Endometrial microvascular endothelial cells (primary cell): ENCODE data around the gene ASB11. TPM values are rescaled to one million over a fixed set of nuclear protein-coding genes. Genes with fewer than 3 reads are reported as not detected.

Source experiments
- in situ Hi-C: cut with HindIII; loops from 2 replicates; pipeline ENCODE4 v1.10.0; 2017; ENCODE audit warnings: low sequenced_read_pairs, low pct_unique_long_range_greater_than_20kb; ENCODE audit errors: inconsistent ontology term
- total RNA-seq: library from RNA; depleted of rRNA; stranded (reverse); fragments of >200 nt; gene quantifications from one replicate; pipeline ENCODE4 v1.2.3, GENCODE V29; 2015; ENCODE audit errors: inconsistent ontology term

The ASB11 gene
- not detected for total RNA-seq

DNA sequence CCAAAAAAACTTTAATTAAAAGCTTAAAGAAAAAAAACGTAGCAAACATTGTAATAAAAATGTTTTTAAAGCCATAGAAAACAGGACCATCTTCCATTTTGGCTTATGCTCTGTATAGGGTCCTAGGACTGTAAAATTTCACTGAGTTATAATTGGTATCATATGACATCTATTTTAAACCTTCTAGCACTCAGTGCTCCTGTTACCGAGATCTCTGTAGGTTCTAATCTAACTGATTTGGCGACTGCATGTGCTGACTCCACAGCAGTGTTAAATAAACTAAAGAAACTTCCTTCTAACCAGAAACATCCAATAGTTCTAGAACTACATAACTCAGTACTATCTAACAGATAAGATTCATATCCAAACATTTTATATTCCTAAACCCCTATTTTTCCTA is at the start of gene ASB11:
ASB11 (minus strand) TSS at position 132 of the 400 bp plus-strand sequence; CDS start at position 97, 35 bp downstream.
- in situ Hi-C loops = no loop called here

DNA sequence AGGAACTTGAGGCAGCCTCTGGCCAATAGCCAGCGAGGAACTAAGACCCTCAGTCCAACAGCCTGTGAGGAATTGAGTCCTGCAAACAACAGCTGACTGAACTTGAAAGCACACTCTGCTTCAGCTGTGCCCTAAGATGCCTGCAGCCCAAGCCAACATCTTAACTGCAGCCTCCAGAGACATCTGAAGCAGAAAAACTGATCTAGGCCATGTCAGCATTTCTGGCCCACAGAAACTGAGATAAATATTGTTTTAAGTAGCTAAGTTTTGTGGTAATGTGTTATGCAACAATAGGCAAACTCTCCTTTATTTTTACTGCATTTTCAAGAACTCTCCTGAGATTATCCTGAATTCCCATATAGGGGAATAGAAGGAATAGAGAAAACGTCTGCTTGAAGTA is 44.3 kb upstream of the ASB11 start:
- in situ Hi-C loops = no loop called here

GRCh38 chrX:15358533-15358932 is 43.1 kb upstream of the ASB11 start:
- in situ Hi-C loops = no loop called here

DNA sequence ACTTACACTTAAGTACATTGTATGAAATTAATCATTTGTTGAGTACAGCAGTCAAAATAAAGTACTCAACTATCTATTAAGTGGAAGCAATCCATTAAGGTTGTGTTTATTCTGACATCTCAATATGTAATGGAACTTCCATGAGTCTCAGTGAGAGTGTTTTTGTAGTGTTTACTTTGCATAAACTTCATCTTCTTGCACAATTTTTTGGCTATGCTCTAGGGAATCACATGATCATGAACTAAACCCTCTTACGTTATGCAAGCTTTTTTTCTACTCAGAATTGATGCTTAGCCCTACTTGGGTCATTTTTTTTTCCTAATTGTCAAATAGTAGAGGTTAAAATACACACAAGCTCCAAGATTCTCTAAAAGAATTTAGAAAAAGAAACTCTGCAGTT is 41.0 kb upstream of the ASB11 start:
- in situ Hi-C loops = no loop called here

DNA sequence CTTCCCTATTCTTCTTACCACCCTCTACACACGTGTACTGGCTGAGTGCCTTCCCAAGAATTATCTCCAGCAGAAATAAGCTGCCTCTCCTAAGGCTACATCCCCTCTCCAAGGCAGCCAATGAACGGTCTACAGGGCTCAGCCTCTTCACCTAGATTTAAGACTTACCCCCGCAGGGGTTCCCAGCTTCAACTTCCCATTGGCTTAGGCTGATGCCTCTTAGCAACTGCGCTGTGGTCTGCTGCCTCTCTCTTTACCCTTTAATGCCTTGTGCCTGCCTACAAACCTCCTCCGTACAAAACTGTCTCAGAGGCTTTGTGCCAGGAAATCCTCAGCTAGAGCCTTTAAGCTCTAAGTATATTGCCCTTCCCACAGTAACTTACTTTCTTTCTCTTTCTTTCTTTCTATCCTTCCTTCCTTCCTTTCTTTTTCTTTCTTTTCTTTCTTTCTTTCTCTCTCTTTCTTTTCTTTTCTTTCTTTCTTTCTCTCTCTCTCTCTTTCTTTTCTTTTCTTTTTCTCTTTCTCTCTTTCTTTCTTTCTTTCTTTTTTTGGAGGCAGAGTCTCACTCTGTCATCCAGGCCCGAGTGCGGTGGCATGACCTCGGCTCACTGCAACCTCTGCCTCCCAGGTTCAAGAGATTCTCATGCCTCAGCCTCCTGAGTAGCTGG is 35.0 kb upstream of the ASB11 start:
- in situ Hi-C loops = no loop called here

DNA sequence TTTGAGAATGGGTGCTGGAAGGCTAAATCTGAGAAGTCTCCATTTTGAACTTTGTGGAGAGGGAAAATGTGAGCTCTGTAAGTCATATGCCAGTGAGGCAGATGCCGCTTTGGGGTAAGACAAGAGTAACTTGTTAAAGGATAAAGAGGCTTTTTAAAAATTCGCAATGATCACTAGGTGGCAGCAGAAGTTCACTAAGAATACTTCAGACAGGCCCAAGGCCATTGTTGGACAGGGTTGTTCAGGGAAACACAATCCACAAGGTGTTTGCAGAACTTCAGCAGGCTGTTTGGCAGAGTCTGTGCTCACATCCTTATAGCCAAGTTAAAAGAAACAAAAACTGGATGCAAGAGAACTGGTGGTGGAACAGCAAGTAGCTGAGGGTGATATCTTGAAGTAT is 33.6 kb upstream of the ASB11 start:
- in situ Hi-C loops = no loop called here

- in situ Hi-C loops = no loop called here
These were observed 30.5 kb upstream of the ASB11 start for GRCh38 chrX:15345976-15346375.

DNA sequence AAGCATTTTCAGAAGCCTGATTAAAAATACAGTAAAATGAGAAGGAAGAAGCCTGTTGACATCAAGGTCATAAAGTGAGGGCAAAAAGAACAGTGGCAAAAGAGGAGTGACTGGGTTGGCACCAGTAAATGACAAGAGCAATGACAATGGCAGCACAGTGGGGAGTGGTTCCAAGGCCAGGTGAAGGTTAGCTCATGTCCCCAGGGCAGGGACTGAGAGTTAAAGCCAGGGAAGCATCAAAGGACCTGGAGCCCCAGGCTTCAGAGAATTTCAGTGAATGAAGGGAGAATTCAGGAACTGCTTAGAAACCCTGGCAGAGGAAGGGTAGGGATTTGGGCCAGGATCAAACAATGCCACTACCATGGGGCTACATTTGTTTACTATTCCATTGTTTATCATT is 28.7 kb upstream of the ASB11 start:
- in situ Hi-C loops = no loop called here

DNA sequence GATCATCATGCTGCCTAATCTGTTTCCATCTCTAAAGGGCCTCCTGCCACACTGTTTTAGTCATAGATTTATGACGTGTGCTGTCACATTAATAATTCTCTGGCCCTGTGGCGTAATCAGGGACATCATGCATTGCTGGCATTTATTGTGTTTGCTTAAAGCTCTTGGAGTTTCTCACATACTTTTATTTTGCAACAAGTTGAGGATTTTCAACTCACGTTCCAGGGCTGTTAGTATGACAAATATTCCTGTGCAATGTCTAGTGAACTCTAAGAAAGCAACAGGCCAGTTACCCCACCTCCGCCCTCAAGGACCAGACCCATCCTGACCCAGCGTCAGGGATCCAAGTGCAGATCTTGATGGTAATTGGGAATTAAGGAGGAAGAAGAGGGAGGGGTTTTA is 27.6 kb upstream of the ASB11 start:
- in situ Hi-C loops = no loop called here

DNA sequence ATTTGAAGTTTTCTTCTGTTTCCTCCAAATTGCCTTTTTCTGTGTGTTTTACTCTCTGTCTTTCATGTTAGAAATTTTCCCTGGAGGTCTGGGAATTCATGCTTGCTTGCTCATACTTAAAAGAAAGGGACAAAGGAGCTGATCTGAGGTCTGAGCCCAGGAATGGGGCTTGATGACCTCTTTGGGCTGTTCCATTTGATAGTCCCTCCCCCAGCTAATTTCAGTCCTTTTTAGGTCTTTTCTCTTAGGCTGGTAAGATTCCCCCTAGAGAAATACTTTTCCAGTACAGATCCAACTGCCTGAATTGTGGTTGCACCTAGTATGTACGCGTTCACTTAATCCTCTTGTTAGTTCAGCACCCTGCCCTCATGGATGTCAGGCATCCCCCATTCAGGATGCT is 25.4 kb upstream of the ASB11 start:
- in situ Hi-C loops = no loop called here

DNA sequence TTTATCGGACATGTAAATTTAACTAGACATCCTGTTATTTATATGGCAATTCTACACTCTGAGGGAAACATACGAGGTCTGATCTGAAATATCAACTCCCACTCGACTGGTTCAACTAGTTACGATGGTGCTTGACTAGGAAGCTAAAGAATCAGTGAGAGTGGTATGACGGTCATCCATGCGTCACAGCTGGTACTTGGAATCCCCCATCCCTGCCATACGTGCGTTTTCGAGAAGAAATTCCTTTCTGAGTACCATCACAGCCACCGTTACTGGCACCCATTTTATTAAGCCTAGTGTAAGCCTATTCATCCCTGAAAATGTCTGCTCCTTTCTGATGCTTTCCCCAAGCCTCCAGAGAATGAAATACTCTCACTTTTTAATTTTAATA is 20.6 kb upstream of the ASB11 start:
- in situ Hi-C loops = no loop called here

DNA sequence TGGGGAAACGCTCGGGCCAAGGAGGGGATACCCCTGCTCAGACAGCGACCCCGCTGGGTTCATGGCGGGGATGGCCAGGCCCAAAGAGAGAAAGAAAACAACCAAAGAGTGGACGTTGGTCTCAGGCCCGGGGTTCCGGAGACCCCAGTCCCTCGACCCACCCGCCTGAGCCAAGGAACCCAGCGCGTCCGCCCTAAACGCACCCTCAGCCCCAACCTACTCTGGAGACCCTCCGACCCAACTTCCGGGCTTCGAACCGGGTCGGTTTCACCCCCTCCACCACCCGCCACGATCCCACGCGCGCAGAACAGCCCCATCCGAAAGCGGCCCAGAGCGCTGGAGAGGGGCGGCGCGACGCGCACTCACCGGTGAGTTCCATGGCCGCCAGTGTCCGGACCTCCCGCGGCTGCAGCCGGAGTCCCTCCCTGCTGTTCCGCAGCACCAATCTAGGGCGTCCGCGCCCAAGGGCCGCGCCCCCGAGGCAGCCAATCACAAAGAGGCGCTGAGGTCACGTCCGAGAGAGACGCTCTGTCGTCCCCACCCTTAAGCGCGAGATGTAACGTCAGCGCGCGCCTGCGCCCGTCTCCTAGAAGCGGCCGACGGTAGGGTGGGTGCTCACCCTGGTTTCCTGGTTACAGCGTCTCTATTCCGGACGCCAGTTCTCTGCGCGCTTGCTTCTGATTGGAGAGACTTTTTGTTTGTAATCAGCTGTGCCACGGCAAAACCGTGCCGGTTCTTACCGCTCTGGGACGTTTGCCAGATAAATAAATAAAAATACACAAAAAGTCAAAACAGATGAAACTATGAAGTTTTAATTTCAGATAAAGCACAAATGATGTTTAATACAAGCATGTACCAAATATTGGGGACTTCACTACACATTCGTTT is 19.9 kb upstream of the ASB11 start, which contains the start of gene PIGA:
PIGA (minus strand) TSS at position 389 of the 888 bp plus-strand sequence. CDS start 3,593 bp downstream, outside the sequence.
- in situ Hi-C loops = no loop called here

- in situ Hi-C loops = no loop called here
These were observed 19.1 kb upstream of the ASB11 start for GRCh38 chrX:15334561-15334960.

- in situ Hi-C loops = no loop called here
These were observed 13.4 kb upstream of the ASB11 start for GRCh38 chrX:15328821-15329220.

DNA sequence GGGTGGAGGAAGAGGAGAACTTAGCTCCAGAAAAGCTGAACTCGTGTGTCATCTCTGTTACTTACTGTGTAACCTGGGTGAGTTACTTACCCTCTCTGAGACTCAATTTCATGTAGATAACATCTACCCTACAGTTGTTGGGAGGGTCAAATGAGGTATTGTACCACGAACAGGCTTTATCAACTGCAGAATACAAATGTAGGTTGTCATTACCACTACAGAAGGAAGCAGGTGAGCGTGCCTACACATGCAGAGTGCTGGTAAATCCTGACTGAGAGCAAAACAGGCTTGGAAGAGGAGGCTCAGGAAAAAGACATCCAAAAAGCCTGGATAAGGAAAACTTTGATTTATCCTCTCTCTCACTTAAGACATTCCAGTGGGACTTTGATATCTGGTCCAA is 12.7 kb upstream of the ASB11 start:
- in situ Hi-C loops = no loop called here

DNA sequence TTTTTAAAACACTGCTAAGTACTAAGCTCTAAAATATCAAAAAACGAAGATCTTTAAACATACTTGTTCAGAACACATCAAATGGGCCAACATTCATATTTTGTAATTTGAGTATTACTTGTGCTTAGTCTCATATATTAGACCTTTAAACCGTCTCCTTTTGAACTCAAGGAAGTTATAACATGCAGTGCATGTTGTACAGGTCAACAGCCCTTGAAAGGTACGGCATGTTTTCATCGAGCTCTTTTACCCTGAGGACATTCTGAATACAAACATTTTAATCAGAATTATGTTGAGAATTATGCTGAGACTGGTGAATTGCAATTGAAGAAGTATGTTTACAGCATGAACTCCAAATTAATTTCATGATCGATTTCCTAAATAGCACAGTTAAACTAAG is 7.0 kb upstream of the ASB11 start:
- in situ Hi-C loops = no loop called here

DNA sequence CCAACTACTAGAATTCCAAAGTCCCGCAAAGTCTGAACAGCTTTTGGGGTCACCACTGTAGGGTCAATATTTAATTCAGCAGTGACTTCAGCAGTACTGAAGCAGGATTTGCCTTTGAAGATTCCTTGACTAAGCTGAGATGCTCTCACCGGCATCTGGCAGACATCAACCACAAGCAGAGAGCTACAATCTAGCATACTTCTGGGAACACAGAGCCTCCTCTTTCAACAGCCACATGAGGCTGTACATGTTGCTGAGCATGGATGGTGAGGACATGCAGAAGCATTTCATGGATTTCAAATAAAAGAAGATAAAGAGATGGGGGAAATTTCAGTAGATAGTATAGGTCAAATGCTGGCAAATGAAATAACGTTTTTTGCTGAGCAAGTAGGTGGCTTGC is 6.6 kb upstream of the ASB11 start:
- in situ Hi-C loops = no loop called here

DNA sequence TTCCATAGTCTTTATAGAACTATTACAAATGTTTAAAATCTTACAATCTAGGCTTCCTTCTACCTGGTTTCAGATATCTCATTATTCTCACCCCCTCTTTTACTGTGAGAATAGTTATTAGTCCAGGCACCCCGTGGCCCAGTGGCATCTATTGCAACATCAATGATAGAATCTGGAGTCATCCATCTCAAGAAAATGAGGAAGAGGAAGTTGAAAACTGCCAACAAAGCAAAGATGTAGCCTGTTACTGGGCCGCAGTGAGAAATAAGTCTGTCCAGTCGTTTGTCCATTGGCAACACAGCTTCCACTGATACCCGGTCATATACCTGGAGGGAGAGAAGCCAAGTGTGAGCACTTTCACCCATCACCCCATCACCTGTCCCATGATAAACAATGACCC is 6.0 kb upstream of the ASB11 start:
- in situ Hi-C loops = no loop called here

GRCh38 chrX:15320297-15320696 is 4.9 kb upstream of the ASB11 start:
- in situ Hi-C loops = no loop called here

GRCh38 chrX:15319075-15319474 is 3.6 kb upstream of the ASB11 start:
- in situ Hi-C loops = no loop called here
